Measurements from ENCODE around the gene TNFSF13. TPM values are rescaled to one million over a fixed set of nuclear protein-coding genes. Genes with fewer than 3 reads are reported as not detected.

Gene TNFSF13
- total RNA-seq, 1 donor from 2014 or later, result 5.6 TPM

- peak overlapping the region; percentile 69 for H3K4me3 Mint-ChIP-seq (ENCODE audit: unreplicated experiment)
- peaks cover 38% of the 10 kb centered on the region for H3K4me1 Mint-ChIP-seq (ENCODE audit: unreplicated experiment)
- no peak for TF ChIP-seq CTCF (IDR thresholded peaks at IDR 0.05; ENCODE audit: unreplicated experiment)
- no peaks in the 10 kb centered on the region for H3K9me3 Mint-ChIP-seq (ENCODE audit: unreplicated experiment)
- H3K27ac Mint-ChIP-seq (ENCODE audit: unreplicated experiment), result peak overlapping the region; percentile 92
- H3K36me3 Mint-ChIP-seq (ENCODE audit: low read depth, unreplicated experiment), result peaks cover 6% of the 10 kb centered on the region
- DNase-seq (ENCODE audit: low spot score), result peak; percentile 66
- peaks cover 11% of the 10 kb centered on the region for H3K27me3 Mint-ChIP-seq (ENCODE audit: unreplicated experiment)
Observed at GRCh38 chr17:7557775-7558543, 591 bp upstream of the TNFSF13 start.

- no peaks in the 10 kb centered on the region for H3K9me3 Mint-ChIP-seq (ENCODE audit: unreplicated experiment)
- DNase-seq (ENCODE audit: low spot score), result no peak
- TF ChIP-seq CTCF (IDR thresholded peaks at IDR 0.05; ENCODE audit: unreplicated experiment), result no peak
- no peak overlapping the region for H3K27ac Mint-ChIP-seq (ENCODE audit: unreplicated experiment)
- peaks cover 36% of the 10 kb centered on the region for H3K4me1 Mint-ChIP-seq (ENCODE audit: unreplicated experiment)
- H3K27me3 Mint-ChIP-seq (ENCODE audit: unreplicated experiment), result peaks cover 11% of the 10 kb centered on the region
- H3K36me3 Mint-ChIP-seq (ENCODE audit: low read depth, unreplicated experiment), result peaks cover 12% of the 10 kb centered on the region
- no peak overlapping the region for H3K4me3 Mint-ChIP-seq (ENCODE audit: unreplicated experiment)
Observed at GRCh38 chr17:7559320-7560171, 996 bp downstream of the TNFSF13 start.

- TF ChIP-seq CTCF (IDR thresholded peaks at IDR 0.05; ENCODE audit: unreplicated experiment), result peak; percentile 58
- DNase-seq (ENCODE audit: low spot score), result peak; percentile 85
- H3K36me3 Mint-ChIP-seq (ENCODE audit: low read depth, unreplicated experiment), result peaks cover 12% of the 10 kb centered on the region
- no peaks in the 10 kb centered on the region for H3K9me3 Mint-ChIP-seq (ENCODE audit: unreplicated experiment)
- peak overlapping the region; percentile 74 for H3K27ac Mint-ChIP-seq (ENCODE audit: unreplicated experiment)
- peaks cover 33% of the 10 kb centered on the region for H3K4me1 Mint-ChIP-seq (ENCODE audit: unreplicated experiment)
- peak overlapping the region; percentile 92 for H3K4me3 Mint-ChIP-seq (ENCODE audit: unreplicated experiment)
- H3K27me3 Mint-ChIP-seq (ENCODE audit: unreplicated experiment), result peaks cover 9% of the 10 kb centered on the region
Observed at GRCh38 chr17:7560172-7561027, 1.9 kb downstream of the TNFSF13 start.

GRCh38 chr17:7561028-7561575, 2.6 kb downstream of the TNFSF13 start:
- H3K4me3 Mint-ChIP-seq (ENCODE audit: unreplicated experiment), result peak overlapping the region; percentile 92
- DNase-seq (ENCODE audit: low spot score), result peak; percentile 90
- peaks cover 9% of the 10 kb centered on the region for H3K27me3 Mint-ChIP-seq (ENCODE audit: unreplicated experiment)
- peaks cover 33% of the 10 kb centered on the region for H3K4me1 Mint-ChIP-seq (ENCODE audit: unreplicated experiment)
- H3K27ac Mint-ChIP-seq (ENCODE audit: unreplicated experiment), result peak overlapping the region; percentile 74
- H3K9me3 Mint-ChIP-seq (ENCODE audit: unreplicated experiment), result no peaks in the 10 kb centered on the region
- peak; percentile 41 for TF ChIP-seq CTCF (IDR thresholded peaks at IDR 0.05; ENCODE audit: unreplicated experiment)
- H3K36me3 Mint-ChIP-seq (ENCODE audit: low read depth, unreplicated experiment), result peaks cover 16% of the 10 kb centered on the region

Measured in endothelial cell (in vitro differentiated cells).